Smooth muscle cell (in vitro differentiated cells): ENCODE data around the gene ZBTB39. TPM values are rescaled to one million over a fixed set of nuclear protein-coding genes. Genes with fewer than 3 reads are reported as not detected.
"Not testable (repeated sequence)": the region's sequence is repeated elsewhere in the genome, so short reads cannot be mapped to it uniquely, and the experiment has no call there.

Source experiments
- DNase-seq: peaks from one replicate; lab custom pipeline; 2025; ENCODE audit not compliant: unreplicated experiment; lab: John Stamatoyannopoulos, UW
- H2AFZ ChIP-seq: fragments of 200-600 bp; sonication (generic); 2 replicates; pipeline ENCODE4 v1.6.0; 2016; ENCODE audit warnings: antibody characterized with exemption, low read depth, mild to moderate bottlenecking
- H3F3A ChIP-seq: fragments of 200-600 bp; sonication (generic); 2 replicates; pipeline ENCODE4 v1.6.0; 2017; ENCODE audit warnings: antibody characterized with exemption, low read depth
- H3K27ac ChIP-seq: fragments of 200-600 bp; sonication (generic); 2 replicates; pipeline ENCODE4 v1.5.1; 2016; ENCODE audit warnings: low read depth, mild to moderate bottlenecking
- H3K27me3 ChIP-seq: fragments of 200-600 bp; sonication (generic); 2 replicates; pipeline ENCODE4 v1.6.1; 2016; ENCODE audit warnings: low read depth, mild to moderate bottlenecking
- H3K36me3 ChIP-seq: fragments of 200-600 bp; sonication (generic); 2 replicates; pipeline ENCODE4 v1.5.1; 2016; ENCODE audit warnings: low read depth
- H3K4me1 ChIP-seq: fragments of 200-600 bp; sonication (generic); 2 replicates; pipeline ENCODE4 v1.5.1; 2016; ENCODE audit warnings: low read depth
- H3K4me2 ChIP-seq: fragments of 200-600 bp; sonication (generic); 2 replicates; pipeline ENCODE4 v1.6.0; 2016; ENCODE audit warnings: mild to moderate bottlenecking
- H3K4me3 ChIP-seq: fragments of 200-600 bp; sonication (generic); 2 replicates; pipeline ENCODE4 v1.5.1; 2016; ENCODE audit warnings: mild to moderate bottlenecking
- H3K79me2 ChIP-seq: fragments of 200-600 bp; sonication (generic); 2 replicates; pipeline ENCODE4 v1.6.0; 2016; ENCODE audit warnings: low read depth, mild to moderate bottlenecking
- H3K9ac ChIP-seq: fragments of 200-600 bp; sonication (generic); 2 replicates; pipeline ENCODE4 v1.6.0; 2016; ENCODE audit warnings: low read depth
- H3K9me3 ChIP-seq: fragments of 200-600 bp; sonication (generic); replicated peaks from 2 replicates; pipeline ENCODE4 v1.5.1; 2016; ENCODE audit warnings: low read depth
- H4K20me1 ChIP-seq: fragments of 200-600 bp; sonication (generic); 2 replicates; pipeline ENCODE4 v1.6.0; 2016; ENCODE audit warnings: low read depth
- WGBS: methylation state at CpG from one replicate; pipeline ENCODE4 v1.1.7; 2016; ENCODE audit warnings: low lambda C conversion rate; 5-methylcytosine and 5-hydroxymethylcytosine counted together
- polyA plus RNA-seq: library from polyadenylated mRNA; unstranded; fragments of >200 nt; fragmentation: Nextera tagmentation; extraction: Ambion mirVana; gene quantifications from 2 replicates; pipeline ENCODE4 v1.2.1, GENCODE V29; 2016
- total RNA-seq: library from RNA; depleted of rRNA; stranded (reverse); fragments of >200 nt; gene quantifications from 2 replicates; pipeline ENCODE4 v1.2.3, GENCODE V29; 2014
- TF ChIP-seq, protein P1 (sequence below): fragments of 200-600 bp; sonication (generic); IDR thresholded peaks from 2 replicates; pipeline ENCODE4 v1.5.1; 2017; ENCODE audit warnings: borderline replicate concordance, mild to moderate bottlenecking, antibody characterized with exemption; ENCODE audit not compliant: insufficient read depth, poor library complexity, severe bottlenecking

Gene ZBTB39
- total and polyA plus RNA-seq, 2 experiments from 2014 or later, result 3.6 to 8.5 TPM

GRCh38 chr12:56983386-56983785 is 23.0 kb downstream of the ZBTB39 start:
- 97% methylated on average over 4 of the region's 4 CpGs for WGBS
- H3K9me3 ChIP-seq, result no peaks in the 10 kb centered on the region
- no peaks in the 10 kb centered on the region for H4K20me1 ChIP-seq
- no peak overlapping the region for H3K27ac ChIP-seq
- no peak overlapping the region for H3K4me3 ChIP-seq
- no peaks in the 10 kb centered on the region for H3K36me3 ChIP-seq
- H3K27me3 ChIP-seq, result no peaks in the 10 kb centered on the region
- DNase-seq, result no peak
- H3K9ac ChIP-seq, result no peak overlapping the region
- peaks cover 7% of the 10 kb centered on the region for H3F3A ChIP-seq
- H3K79me2 ChIP-seq, result no peaks in the 10 kb centered on the region
- no peaks in the 10 kb centered on the region for H3K4me1 ChIP-seq
- TF ChIP-seq, protein P1, sequence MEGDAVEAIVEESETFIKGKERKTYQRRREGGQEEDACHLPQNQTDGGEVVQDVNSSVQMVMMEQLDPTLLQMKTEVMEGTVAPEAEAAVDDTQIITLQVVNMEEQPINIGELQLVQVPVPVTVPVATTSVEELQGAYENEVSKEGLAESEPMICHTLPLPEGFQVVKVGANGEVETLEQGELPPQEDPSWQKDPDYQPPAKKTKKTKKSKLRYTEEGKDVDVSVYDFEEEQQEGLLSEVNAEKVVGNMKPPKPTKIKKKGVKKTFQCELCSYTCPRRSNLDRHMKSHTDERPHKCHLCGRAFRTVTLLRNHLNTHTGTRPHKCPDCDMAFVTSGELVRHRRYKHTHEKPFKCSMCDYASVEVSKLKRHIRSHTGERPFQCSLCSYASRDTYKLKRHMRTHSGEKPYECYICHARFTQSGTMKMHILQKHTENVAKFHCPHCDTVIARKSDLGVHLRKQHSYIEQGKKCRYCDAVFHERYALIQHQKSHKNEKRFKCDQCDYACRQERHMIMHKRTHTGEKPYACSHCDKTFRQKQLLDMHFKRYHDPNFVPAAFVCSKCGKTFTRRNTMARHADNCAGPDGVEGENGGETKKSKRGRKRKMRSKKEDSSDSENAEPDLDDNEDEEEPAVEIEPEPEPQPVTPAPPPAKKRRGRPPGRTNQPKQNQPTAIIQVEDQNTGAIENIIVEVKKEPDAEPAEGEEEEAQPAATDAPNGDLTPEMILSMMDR, result no peak
- no peak overlapping the region for H3K4me2 ChIP-seq
- no peak overlapping the region for H2AFZ ChIP-seq

DNA sequence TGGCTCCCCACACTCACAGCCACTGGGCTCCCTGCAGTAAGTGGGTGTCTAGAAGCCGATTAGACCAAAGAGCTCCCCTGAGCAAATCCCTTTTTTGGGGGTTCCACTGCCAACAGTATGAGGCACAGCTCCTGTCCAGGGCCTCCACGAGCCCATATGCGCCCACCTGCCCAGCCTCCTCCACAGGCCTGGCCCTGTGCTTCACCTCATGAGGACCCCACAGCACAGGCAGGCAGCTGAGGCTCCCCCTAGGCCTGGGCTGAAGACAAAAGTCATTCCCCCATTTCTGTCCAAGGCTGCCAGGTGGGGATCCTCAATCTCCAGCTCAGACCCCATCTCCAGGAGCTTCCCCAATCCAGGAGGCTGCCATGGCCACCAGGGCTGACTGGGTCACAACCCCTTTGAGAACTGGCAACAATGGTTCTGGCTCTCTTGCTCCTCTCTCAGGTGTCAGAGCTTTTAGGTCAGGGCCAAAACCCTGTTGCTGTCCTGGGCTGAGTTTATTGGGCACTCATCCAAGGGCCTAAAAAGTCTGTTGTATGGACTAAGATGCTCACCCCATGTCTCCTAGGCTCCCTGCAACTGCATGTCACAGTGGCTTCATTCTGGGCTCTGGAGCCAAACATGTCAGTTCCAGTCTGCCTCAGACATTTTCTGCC is 23.6 kb downstream of the ZBTB39 start:
- H3K4me2 ChIP-seq, H3F3A ChIP-seq, H3K4me1 ChIP-seq, H3K36me3 ChIP-seq, H4K20me1 ChIP-seq, H2AFZ ChIP-seq, H3K27me3 ChIP-seq, DNase-seq, H3K4me3 ChIP-seq, H3K9ac ChIP-seq, H3K9me3 ChIP-seq, H3K27ac ChIP-seq, H3K79me2 ChIP-seq: not testable (repeated sequence)
- WGBS, result 78% methylated on average over 3 of the region's 3 CpGs

DNA sequence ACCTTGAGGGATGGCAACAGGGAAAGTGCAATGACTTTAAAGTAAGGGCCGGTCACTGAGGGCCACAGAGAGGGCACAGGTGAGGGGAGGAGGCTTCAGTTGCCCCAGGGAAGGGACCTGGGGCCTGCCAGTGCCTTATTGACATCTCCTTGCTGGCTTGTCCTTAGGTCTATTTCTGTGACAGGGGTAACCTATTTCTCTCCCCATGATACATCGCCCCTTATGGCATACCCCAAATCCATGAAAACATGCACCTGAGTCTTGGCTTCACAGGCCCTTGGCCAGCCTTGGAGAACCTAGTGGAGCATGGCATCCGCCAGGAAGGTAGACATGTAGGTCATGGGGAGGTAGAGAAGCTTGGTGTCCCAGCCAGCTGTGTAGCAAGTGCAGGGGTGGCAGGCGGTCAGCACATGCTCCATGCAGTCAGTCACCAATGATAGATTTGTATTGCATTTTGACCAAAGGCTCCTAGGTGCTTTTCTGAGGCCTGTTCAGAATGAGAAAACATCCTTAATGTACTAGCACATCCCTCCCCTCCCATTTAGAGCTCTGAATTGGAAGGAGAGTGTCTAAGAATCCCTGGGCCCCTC is 25.3 kb downstream of the ZBTB39 start:
- Histone ChIP-seq H3K4me2 (no peak overlapping the region), H3K27ac (no peak overlapping the region), H4K20me1 (no peaks in the 10 kb centered on the region), H3K27me3 (no peaks in the 10 kb centered on the region), H3F3A (peaks cover 2% of the 10 kb centered on the region), H3K9me3 (no peaks in the 10 kb centered on the region), H2AFZ (no peak overlapping the region), H3K4me1 (no peaks in the 10 kb centered on the region), H3K4me3 (no peak overlapping the region), H3K9ac (no peak overlapping the region), H3K36me3 (no peaks in the 10 kb centered on the region), H3K79me2 (no peaks in the 10 kb centered on the region)
- TF ChIP-seq, protein P1, result no peak
- no peak for DNase-seq
- 94% methylated on average over 4 of the region's 4 CpGs for WGBS

GRCh38 chr12:56980268-56980667 is 26.1 kb downstream of the ZBTB39 start:
- Histone ChIP-seq H3K4me3 (no peak overlapping the region), H4K20me1 (no peaks in the 10 kb centered on the region), H2AFZ (no peak overlapping the region), H3F3A (no peaks in the 10 kb centered on the region), H3K27ac (no peak overlapping the region), H3K4me1 (no peaks in the 10 kb centered on the region), H3K9ac (no peak overlapping the region), H3K27me3 (no peaks in the 10 kb centered on the region), H3K36me3 (no peaks in the 10 kb centered on the region), H3K9me3 (no peaks in the 10 kb centered on the region), H3K79me2 (no peaks in the 10 kb centered on the region), H3K4me2 (no peak overlapping the region)
- no peak for DNase-seq
- TF ChIP-seq, protein P1, result no peak
- whole genome bisulfite sequencing, result 89% methylated on average over 6 of the region's 6 CpGs
